Measurements from ENCODE around the gene UNKL. TPM values are rescaled to one million over a fixed set of nuclear protein-coding genes. Genes with fewer than 3 reads are reported as not detected.

UNKL gene
- total and polyA plus RNA-seq, 2 donors: 10.5 to 21.9 TPM

- H3K4me1 ChIP-seq (ENCODE audit: control insufficient read depth in 2 of 2, insufficient read depth in 2 of 2, low read length in 2 of 2): peaks cover 6 to 15% of the 10 kb centered on the region in 2 donors
- H3K27me3 ChIP-seq (ENCODE audit: control insufficient read depth in 2 of 2, insufficient read depth in 1 of 2, low read length in 1 of 2): peaks cover 51 to 67% of the 10 kb centered on the region in 2 donors
- 85% methylated on average over 15 of the region's 15 CpGs for WGBS
- H3K27ac ChIP-seq (ENCODE audit: low read depth in 1 of 2, low read length in 1 of 2): no peak overlapping the region
- peaks cover 1 to 51% of the 10 kb centered on the region in 2 donors for H3K9me3 ChIP-seq (ENCODE audit: control insufficient read depth in 2 of 2, insufficient read depth in 1 of 2, low read length in 1 of 2)
- no peak overlapping the region for H3K4me3 ChIP-seq (ENCODE audit: low read length in 2 of 2)
- no peak for DNase-seq (ENCODE audit: low read depth in 6 of 9, low spot score in 9 of 9)
- H3K36me3 ChIP-seq (ENCODE audit: control insufficient read depth in 2 of 2, insufficient read depth in 2 of 2, low read length in 1 of 2): no peaks in the 10 kb centered on the region
Observed at GRCh38 chr16:1336619-1337018, 77.9 kb downstream of the UNKL start.

GRCh38 chr16:1335996-1336395 lies 78.5 kb downstream of the UNKL start:
- Histone ChIP-seq H3K9me3 (ENCODE audit: control insufficient read depth in 2 of 2, insufficient read depth in 1 of 2, low read length in 1 of 2) (peaks cover 1 to 56% of the 10 kb centered on the region in 2 donors), H3K4me1 (ENCODE audit: control insufficient read depth in 2 of 2, insufficient read depth in 2 of 2, low read length in 2 of 2) (peaks cover 8 to 19% of the 10 kb centered on the region in 2 donors), H3K4me3 (ENCODE audit: low read length in 2 of 2) (no peak overlapping the region), H3K36me3 (ENCODE audit: control insufficient read depth in 2 of 2, insufficient read depth in 2 of 2, low read length in 1 of 2) (no peaks in the 10 kb centered on the region), H3K27me3 (ENCODE audit: control insufficient read depth in 2 of 2, insufficient read depth in 1 of 2, low read length in 1 of 2) (peaks cover 57 to 73% of the 10 kb centered on the region in 2 donors), H3K27ac (ENCODE audit: low read depth in 1 of 2, low read length in 1 of 2) (no peak overlapping the region)
- 9% methylated on average over 12 of the region's 12 CpGs for WGBS
- DNase-seq (ENCODE audit: low read depth in 6 of 9, low spot score in 9 of 9): peak in 1 of 9 donors; percentile 33

GRCh38 chr16:1335211-1335971 lies 79.1 kb downstream of the UNKL start:
- 36% methylated on average over 16 of the region's 16 CpGs for WGBS
- DNase-seq (ENCODE audit: low read depth in 6 of 9, low spot score in 9 of 9): no peak
- Histone ChIP-seq H3K4me1 (ENCODE audit: control insufficient read depth in 2 of 2, insufficient read depth in 2 of 2, low read length in 2 of 2) (peaks cover 8 to 19% of the 10 kb centered on the region in 2 donors), H3K36me3 (ENCODE audit: control insufficient read depth in 2 of 2, insufficient read depth in 2 of 2, low read length in 1 of 2) (no peaks in the 10 kb centered on the region), H3K27ac (ENCODE audit: low read depth in 1 of 2, low read length in 1 of 2) (no peak overlapping the region), H3K27me3 (ENCODE audit: control insufficient read depth in 2 of 2, insufficient read depth in 1 of 2, low read length in 1 of 2) (peaks cover 61 to 79% of the 10 kb centered on the region in 2 donors), H3K9me3 (ENCODE audit: control insufficient read depth in 2 of 2, insufficient read depth in 1 of 2, low read length in 1 of 2) (peaks cover 4 to 55% of the 10 kb centered on the region in 2 donors), H3K4me3 (ENCODE audit: low read length in 2 of 2) (no peak overlapping the region)

GRCh38 chr16:1334739-1335138 lies 79.8 kb downstream of the UNKL start:
- Histone ChIP-seq H3K27ac (ENCODE audit: low read depth in 1 of 2, low read length in 1 of 2) (no peak overlapping the region), H3K27me3 (ENCODE audit: control insufficient read depth in 2 of 2, insufficient read depth in 1 of 2, low read length in 1 of 2) (peaks cover 61 to 85% of the 10 kb centered on the region in 2 donors), H3K9me3 (ENCODE audit: control insufficient read depth in 2 of 2, insufficient read depth in 1 of 2, low read length in 1 of 2) (peaks cover 6 to 54% of the 10 kb centered on the region in 2 donors), H3K4me3 (ENCODE audit: low read length in 2 of 2) (no peak overlapping the region), H3K4me1 (ENCODE audit: control insufficient read depth in 2 of 2, insufficient read depth in 2 of 2, low read length in 2 of 2) (peaks cover 8 to 19% of the 10 kb centered on the region in 2 donors), H3K36me3 (ENCODE audit: control insufficient read depth in 2 of 2, insufficient read depth in 2 of 2, low read length in 1 of 2) (no peaks in the 10 kb centered on the region)
- WGBS: 45% methylated on average over 9 of the region's 9 CpGs
- DNase-seq (ENCODE audit: low read depth in 6 of 9, low spot score in 9 of 9): no peak

- 5% methylated on average over 78 of the region's 78 CpGs for WGBS
- DNase-seq (ENCODE audit: low read depth in 6 of 9, low spot score in 9 of 9): no peak
- Histone ChIP-seq H3K4me3 (ENCODE audit: low read length in 2 of 2) (peak overlapping the region in 1 of 2 donors; percentile 41), H3K36me3 (ENCODE audit: control insufficient read depth in 2 of 2, insufficient read depth in 2 of 2, low read length in 1 of 2) (no peaks in the 10 kb centered on the region), H3K4me1 (ENCODE audit: control insufficient read depth in 2 of 2, insufficient read depth in 2 of 2, low read length in 2 of 2) (peaks cover 8 to 19% of the 10 kb centered on the region in 2 donors), H3K27me3 (ENCODE audit: control insufficient read depth in 2 of 2, insufficient read depth in 1 of 2, low read length in 1 of 2) (peaks cover 61 to 86% of the 10 kb centered on the region in 2 donors), H3K9me3 (ENCODE audit: control insufficient read depth in 2 of 2, insufficient read depth in 1 of 2, low read length in 1 of 2) (peaks cover 6 to 47% of the 10 kb centered on the region in 2 donors), H3K27ac (ENCODE audit: low read depth in 1 of 2, low read length in 1 of 2) (no peak overlapping the region)
Observed at GRCh38 chr16:1333854-1334700, 80.4 kb downstream of the UNKL start.

- Histone ChIP-seq H3K36me3 (ENCODE audit: control insufficient read depth in 2 of 2, insufficient read depth in 2 of 2, low read length in 1 of 2) (no peaks in the 10 kb centered on the region), H3K27ac (ENCODE audit: low read depth in 1 of 2, low read length in 1 of 2) (no peak within 1 kb of the TSS), H3K4me1 (ENCODE audit: control insufficient read depth in 2 of 2, insufficient read depth in 2 of 2, low read length in 2 of 2) (peaks cover 8 to 19% of the 10 kb centered on the region in 2 donors), H3K9me3 (ENCODE audit: control insufficient read depth in 2 of 2, insufficient read depth in 1 of 2, low read length in 1 of 2) (peaks cover 6 to 43% of the 10 kb centered on the region in 2 donors), H3K27me3 (ENCODE audit: control insufficient read depth in 2 of 2, insufficient read depth in 1 of 2, low read length in 1 of 2) (peaks cover 61 to 84% of the 10 kb centered on the region in 2 donors), H3K4me3 (ENCODE audit: low read length in 2 of 2) (peak within 1 kb of the TSS in 1 of 2 donors; percentile 41)
- WGBS: 6% methylated on average over 83 of the region's 83 CpGs
- DNase-seq (ENCODE audit: low read depth in 6 of 9, low spot score in 9 of 9): peak in 1 of 9 donors; percentile 29
Observed at GRCh38 chr16:1333149-1333812, 81.2 kb downstream of the UNKL start, which contains the start of gene BAIAP3. BAIAP3 (plus strand) TSS chr16:1333645; CDS start chr16:1338550, 4,905 bp downstream.

GRCh38 chr16:1332618-1333148 lies 81.8 kb downstream of the UNKL start:
- peaks cover 61 to 79% of the 10 kb centered on the region in 2 donors for H3K27me3 ChIP-seq (ENCODE audit: control insufficient read depth in 2 of 2, insufficient read depth in 1 of 2, low read length in 1 of 2)
- H3K9me3 ChIP-seq (ENCODE audit: control insufficient read depth in 2 of 2, insufficient read depth in 1 of 2, low read length in 1 of 2): peaks cover 6 to 43% of the 10 kb centered on the region in 2 donors
- H3K4me3 ChIP-seq (ENCODE audit: low read length in 2 of 2): no peak overlapping the region

GRCh38 chr16:1331712-1332617 lies 82.5 kb downstream of the UNKL start:
- DNase-seq (ENCODE audit: low read depth in 6 of 9, low spot score in 9 of 9): peak in 2 of 9 donors; percentile 34 to 60
- Histone ChIP-seq H3K4me3 (ENCODE audit: low read length in 2 of 2) (peak overlapping the region in 1 of 2 donors; percentile 22), H3K4me1 (ENCODE audit: control insufficient read depth in 2 of 2, insufficient read depth in 2 of 2, low read length in 2 of 2) (peaks cover 8 to 19% of the 10 kb centered on the region in 2 donors), H3K27me3 (ENCODE audit: control insufficient read depth in 2 of 2, insufficient read depth in 1 of 2, low read length in 1 of 2) (peaks cover 61 to 72% of the 10 kb centered on the region in 2 donors), H3K36me3 (ENCODE audit: control insufficient read depth in 2 of 2, insufficient read depth in 2 of 2, low read length in 1 of 2) (peaks cover 0 to 4% of the 10 kb centered on the region in 2 donors), H3K9me3 (ENCODE audit: control insufficient read depth in 2 of 2, insufficient read depth in 1 of 2, low read length in 1 of 2) (peaks cover 6 to 40% of the 10 kb centered on the region in 2 donors), H3K27ac (ENCODE audit: low read depth in 1 of 2, low read length in 1 of 2) (no peak overlapping the region)
- WGBS: 5% methylated on average over 34 of the region's 34 CpGs

More at GRCh38 chr16:1332618-1333148, 81.8 kb downstream of the UNKL start:
- H3K36me3 ChIP-seq (ENCODE audit: control insufficient read depth in 2 of 2, insufficient read depth in 2 of 2, low read length in 1 of 2): peaks cover 0 to under 1% of the 10 kb centered on the region in 2 donors
- WGBS: 8% methylated on average over 26 of the region's 26 CpGs
- no peak for DNase-seq (ENCODE audit: low read depth in 6 of 9, low spot score in 9 of 9)
- H3K4me1 ChIP-seq (ENCODE audit: control insufficient read depth in 2 of 2, insufficient read depth in 2 of 2, low read length in 2 of 2): peaks cover 8 to 19% of the 10 kb centered on the region in 2 donors
- no peak overlapping the region for H3K27ac ChIP-seq (ENCODE audit: low read depth in 1 of 2, low read length in 1 of 2)

Measured in thymus (tissue), 11 donors.